CD4-positive, alpha-beta T cell treated with Interleukin-2 at 100 ng/mL for 4 hours (primary cell): ENCODE measurements around the gene SMYD5.

Experiments
- DNase-seq: peaks from one replicate; pipeline ENCODE4 v3.0.0-alpha.2; 2020; ENCODE audit warnings: low spot score

The SMYD5 gene

DNA sequence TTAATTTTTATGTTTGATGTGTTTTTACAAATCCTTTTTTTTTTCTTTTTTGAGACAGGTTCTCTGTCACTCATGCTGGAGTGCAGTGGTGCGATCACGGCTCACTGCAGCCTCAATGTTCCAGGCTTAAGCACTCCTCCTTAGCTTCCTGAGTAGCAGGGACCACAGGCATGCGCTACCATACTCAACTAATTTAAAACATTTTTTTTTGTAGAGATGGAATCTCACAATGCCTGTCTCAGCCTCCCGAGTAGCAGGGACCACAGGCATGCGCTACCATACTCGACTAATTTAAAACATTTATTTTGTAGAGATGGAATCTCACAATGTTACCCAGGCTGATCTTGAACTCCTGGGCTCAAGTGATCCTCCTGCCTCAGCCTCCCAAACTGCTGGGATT, 8.4 kb upstream of the SMYD5 start:
- DNase-seq, result no peak

DNA sequence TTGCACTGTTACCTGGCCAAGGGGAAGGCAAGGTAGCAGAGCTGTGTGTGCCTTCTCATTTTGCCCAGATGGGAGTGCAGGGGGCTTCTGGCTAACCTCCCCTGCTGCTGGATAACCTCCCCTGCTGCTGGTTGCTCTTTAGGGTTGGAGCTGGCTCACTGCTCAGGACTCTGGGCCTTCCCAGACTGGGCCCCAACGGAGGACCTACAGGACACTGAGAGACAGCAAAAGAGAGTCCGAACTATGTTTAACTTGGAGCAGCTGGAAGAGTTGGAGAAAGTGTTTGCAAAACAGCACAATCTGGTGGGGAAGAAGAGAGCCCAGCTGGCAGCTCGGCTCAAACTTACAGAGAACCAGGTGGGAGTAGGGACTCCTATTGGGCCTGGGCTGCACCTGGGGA, 5.8 kb upstream of the SMYD5 start:
- no peak for DNase-seq

DNA sequence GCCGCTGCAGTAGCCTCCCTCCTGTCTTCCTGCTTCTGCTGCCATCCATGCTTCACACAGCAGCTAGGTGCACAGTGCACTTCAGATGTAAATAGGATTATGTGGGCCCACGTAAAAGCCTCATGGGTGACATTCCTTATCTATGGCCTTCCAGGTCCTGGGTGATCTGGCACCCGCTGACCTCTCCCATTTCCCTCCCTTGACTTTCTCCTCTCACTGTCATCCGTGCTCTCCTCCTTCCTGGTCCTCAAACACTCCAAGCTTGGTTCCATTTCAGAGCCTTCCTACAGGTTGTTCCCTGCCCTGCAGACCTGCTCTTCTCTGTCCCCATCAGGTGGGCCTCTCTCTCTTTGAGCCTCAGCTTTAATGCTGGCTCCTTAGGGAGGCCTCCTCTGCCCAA, 4.0 kb upstream of the SMYD5 start:
- DNase-seq, result no peak

DNA sequence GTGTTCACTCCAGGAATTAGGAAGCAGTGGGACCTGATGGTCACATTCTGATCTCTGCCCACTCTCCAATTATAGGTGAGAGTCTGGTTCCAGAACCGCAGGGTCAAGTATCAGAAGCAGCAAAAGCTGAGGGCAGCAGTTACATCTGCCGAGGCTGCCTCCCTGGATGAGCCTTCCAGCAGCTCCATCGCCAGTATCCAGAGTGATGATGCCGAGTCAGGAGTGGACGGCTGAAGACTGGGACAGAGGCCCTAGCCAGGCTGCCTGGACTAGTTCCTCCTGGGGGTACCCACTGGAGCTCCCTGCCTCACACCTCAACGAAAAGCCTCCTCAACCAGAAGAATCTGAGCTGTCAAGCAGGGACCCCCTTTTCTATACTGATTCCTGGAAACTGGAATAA, 3.3 kb upstream of the SMYD5 start:
- DNase-seq, result no peak

DNA sequence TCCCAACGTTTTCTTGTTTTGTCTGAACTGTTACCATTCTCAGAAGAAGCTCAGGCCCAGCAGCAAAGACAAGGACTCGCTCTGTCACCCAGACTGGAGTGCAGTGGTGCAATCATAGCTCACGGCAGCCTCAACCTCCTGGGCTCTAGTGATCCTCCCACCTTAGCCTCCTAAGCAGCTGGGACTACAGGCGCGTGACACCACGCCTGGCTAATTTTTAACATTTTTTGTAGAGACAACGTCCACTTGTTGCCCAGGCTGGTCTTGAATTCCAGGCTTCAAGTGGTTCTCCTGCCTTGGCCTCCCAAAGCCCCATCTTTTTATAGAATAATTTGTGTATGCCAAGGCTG, 2.0 kb upstream of the SMYD5 start:
- DNase-seq, result no peak

DNA sequence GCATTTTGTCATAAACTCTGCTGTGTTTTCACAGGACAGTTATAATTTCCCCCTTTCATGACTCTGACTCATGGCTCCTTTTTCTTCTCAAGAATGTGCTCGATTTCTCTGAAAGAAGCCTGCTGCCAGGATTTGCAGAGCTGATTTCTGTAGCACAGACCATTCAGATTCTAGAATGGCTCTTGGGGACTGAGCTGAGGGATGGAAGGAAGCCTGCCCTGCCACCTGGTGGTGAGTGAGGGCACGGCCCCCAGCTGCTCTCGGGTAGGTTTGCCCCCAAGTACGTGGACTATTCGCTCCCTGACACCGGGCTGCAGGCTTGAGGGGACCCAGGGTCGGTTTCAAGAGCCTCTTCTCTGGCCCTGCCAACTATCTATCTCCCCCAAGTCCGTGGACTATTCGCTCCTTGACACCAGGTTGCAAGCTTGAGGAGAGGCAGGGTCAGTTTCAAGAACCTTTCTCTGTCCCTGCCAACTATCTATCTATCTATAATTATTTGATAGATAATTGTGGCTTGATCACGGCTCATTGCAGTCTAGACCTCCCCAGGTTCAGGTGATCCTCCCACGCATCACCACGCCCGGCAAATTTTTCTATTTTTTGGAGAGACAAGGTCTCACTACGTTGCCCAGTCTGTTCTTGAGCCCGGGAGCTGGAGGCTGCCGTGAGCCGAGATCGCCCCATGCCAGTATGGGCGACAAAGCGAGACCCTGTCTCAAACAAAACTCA, 1.4 kb upstream of the SMYD5 start:
- peak; percentile 78 for DNase-seq

DNA sequence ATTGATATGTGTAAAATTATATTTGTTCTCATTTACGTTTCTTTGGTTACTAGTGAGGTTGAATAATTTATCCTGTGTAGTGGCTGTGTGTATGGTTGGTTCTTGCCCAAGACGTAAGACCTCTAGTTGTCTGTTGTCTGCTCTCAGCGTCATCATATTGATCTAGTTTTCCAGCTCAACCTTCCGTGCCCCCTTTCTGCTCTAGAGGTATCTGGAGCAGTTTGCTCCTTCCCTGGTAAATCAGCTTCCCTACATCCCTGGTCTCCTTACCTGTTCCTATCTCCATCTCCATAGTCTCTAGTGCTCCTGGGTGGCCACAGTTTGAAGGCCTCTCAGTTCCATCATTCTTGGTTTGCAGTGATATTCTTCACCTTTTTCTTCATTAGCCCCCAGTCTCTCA, 1.2 kb downstream of the SMYD5 start:
- DNase-seq, result no peak

DNA sequence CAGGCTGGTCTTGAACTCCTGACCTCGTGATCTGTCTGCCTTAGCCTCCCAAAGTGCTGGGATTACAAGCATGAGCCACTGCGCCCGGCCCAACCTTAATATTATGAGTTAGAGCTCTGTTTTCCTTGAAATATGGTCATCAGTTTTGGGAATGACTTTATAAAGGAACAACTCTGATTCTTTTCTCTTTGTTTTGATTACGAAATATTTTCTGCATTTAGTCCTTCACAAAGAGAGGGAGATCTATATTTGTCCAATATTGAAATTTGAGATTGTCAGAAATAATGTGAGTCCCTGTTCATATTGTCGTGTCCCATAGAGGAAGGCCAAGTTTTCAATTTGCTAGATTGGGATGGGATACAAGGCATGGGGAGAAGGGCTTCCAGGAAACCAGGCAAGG, 3.1 kb downstream of the SMYD5 start:
- no peak for DNase-seq

DNA sequence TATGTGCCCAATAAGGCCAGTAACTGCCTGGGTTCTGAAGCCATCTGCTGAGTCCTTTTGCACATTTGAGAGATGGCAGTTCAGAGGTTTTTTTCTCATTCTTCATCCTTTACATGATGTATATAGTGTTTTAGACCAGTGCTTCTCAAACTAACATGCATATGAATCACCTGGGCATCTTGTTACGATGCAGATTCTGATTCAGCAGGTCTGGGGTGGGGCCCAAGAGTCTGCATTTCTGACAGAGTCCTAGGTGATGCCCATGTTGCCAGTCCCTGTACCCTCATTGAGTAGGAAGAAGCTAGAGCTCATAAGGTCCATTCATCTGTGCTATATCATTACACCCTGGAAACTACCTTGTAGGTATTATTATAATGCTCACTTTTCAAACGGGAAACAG, 3.8 kb downstream of the SMYD5 start:
- DNase-seq, result no peak

DNA sequence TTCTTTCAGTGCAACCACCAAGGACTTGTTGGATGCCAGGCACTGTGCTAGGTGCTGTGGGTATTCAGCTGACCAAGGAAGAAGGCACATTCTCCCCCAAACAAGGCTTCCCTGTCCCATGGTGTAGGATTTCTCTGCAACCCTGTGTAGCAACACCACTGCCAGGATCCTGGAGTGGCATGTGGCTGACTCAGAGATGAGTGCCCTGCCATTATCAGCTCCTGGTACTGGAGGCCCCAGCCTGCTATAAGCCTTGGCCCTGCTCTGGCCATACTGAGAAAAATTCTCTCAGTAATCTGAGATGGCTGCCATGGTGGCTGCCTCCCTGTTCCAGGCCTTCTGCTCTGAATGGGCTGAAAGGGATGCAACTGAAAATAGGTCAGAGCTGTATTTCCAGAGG, 4.3 kb downstream of the SMYD5 start:
- no peak for DNase-seq

DNA sequence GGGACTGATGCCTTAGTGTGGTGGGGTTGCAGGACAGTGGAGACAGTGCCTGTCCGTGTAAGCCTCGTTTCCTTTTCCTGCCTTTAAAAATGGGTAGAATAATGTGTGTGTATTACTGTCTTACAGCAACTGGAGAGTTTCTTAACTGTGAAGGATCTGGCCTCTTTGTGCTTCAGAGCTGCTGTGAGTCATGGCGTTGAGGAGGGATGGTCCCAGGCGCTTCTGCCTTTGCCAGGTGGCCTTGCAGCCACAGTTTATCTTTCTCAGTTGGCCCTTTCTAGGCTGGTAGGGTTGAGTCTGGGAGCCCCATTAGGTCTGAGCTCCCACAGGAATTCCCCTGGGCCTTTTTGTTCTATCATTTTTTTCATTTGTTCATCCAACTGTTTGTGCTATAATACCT, 9.8 kb downstream of the SMYD5 start:
- no peak for DNase-seq

DNA sequence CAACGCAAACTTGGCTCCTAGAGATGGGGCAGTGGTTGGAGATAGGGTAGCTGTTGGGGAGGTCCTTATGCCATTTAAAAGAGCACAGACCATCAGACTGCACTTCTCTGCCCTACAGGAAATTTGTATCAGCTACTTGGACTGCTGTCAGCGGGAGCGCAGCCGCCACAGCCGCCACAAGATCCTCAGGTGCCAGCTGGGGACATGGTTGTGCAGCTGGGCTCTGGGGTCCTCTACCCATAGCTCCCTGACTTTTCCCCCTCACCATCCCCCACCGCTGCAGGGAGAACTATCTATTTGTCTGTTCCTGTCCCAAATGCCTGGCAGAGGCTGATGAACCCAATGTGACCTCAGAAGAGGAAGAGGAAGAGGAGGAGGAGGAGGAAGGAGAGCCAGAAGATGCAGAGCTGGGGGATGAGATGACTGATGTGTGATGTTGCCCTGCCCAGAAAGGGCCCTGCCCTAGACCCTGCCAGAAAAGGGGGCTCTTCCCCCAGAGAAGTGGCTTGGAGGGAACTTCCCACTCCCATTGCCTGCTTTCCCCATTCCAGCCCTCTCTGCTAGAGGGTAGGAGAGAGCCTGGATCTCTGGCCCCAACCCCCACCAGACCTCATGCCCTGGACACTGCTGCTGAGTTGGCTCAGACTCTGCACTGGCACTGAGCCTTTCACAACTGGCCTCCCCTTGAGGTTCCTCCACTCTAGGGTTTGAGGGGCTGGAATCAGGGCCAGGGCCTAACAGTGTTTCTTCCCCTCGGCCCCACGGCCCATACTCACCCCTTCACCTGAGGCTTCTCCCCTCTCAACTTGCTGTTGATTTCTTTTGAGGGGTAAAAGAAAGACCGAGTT, 11.7 kb downstream of the SMYD5 start:
- no peak for DNase-seq

DNA sequence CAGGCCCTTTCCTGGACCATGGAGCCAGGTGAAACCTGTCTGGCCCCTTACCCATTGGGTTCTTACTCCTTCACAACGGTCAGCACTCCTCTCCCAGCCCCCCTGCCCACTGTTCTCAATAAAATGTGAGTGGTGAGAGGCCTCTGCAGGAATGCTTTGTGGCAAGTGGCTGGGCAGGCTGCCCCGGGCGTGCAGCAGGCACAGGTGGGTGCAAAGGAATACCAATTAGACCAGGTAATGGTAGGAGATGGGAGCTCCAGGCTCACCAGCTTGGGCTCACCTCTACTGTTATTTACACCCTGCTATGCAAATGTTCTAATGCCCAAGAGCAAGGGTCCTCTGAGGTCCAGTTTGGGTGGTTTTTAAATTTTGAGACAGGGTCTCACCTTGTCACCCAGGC, 13.0 kb downstream of the SMYD5 start:
- no peak for DNase-seq

DNA sequence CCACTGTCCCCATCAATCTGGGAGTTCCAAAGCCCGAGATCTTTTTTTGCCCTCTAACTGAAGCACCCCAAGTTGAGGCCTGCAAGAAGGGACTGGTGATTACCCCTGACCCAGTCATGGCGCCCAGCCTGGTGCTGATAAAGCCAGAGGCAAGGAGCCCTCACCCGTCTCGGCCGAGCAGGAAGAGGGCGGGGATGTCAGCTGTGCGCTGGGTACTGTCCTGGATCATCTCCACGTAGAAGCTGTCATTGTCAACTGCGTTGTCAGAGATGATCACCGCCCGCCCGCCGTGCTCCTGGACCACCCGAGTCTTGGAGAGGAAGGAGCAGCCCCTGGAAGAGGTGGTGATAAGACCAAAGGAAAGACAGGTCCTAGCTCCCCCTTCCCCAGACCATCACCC, 14.6 kb downstream of the SMYD5 start:
- DNase-seq, result no peak

DNA sequence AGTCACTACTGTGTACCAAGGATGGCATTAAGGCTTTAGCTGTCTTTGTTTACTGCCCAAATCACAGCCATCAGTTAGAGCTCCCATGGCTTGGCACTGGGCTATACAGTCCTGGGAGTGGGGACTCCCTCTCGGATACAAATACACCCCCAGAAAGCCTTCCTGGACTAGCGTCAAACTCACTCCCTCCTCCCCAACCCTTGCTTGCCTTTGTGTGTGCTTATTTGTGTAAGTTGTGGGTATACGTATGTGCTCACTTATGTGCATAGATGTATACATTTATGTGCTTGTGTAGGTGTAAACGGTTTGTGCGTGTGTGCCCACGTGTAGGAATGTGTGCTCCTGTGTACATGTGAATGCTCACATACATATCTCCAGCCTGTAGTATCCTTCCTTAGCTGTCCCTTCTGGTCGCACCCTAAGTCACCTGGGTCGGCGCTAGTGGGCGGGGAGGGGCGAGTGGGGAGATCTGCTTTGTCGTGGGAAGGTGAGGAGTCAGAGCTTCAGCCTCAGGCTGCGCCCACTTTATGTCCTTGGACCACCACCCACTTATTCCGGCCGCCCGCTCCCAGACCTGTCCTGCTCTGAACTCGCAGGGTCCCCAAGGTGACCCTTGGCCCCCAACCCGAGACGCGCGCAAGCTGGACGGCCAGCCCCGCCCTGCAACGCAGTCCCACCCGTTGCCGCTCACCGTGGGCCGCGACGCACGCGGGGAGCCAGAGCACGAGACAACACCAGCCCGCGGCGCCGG, 18.5 kb downstream of the SMYD5 start:
- DNase-seq, result peak; percentile 10

DNA sequence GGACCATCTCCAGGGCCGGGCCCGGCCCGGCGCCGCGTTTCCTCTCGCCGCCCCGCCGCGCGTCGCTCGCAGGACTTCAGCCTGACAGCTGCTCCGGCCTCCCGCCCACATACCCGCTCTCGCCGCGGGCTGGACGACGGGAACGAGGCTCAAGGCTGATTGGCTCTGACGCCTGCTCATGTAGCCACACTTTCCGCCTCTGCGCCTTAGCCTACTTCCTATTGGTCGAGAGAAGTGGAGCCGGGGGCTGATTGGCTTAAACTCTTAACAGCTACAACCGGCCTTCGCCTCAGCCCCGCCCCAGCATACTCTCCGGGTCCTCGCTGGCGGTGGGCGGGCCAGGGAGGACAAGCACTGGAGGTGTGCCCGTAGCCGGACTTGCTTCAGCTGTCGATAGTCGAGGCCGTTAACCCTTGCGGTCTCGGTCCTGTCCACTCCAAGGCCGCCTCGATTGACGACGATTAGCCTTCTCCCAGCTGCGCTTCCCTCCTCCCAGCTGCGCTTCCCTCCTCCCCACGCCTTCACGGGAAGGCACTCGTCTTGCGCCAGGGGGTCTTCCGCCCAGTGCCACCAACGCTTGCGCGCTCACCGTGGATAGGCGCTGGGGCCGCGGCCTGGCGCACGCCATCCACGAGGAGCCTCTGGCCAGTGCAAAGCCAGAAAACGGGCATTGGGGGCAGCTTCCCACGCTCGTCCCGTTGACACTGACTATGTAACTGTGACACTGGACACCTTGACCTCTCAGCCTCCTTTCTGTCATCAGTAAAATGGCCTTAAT, 19.3 kb downstream of the SMYD5 start, which contains the start of gene PRADC1:
Gene PRADC1, minus strand, starts transcription at position 86 of the 778 bp plus-strand sequence. Its CDS starts 79 bp downstream, at position 7.
- peak; percentile 98 for DNase-seq

DNA sequence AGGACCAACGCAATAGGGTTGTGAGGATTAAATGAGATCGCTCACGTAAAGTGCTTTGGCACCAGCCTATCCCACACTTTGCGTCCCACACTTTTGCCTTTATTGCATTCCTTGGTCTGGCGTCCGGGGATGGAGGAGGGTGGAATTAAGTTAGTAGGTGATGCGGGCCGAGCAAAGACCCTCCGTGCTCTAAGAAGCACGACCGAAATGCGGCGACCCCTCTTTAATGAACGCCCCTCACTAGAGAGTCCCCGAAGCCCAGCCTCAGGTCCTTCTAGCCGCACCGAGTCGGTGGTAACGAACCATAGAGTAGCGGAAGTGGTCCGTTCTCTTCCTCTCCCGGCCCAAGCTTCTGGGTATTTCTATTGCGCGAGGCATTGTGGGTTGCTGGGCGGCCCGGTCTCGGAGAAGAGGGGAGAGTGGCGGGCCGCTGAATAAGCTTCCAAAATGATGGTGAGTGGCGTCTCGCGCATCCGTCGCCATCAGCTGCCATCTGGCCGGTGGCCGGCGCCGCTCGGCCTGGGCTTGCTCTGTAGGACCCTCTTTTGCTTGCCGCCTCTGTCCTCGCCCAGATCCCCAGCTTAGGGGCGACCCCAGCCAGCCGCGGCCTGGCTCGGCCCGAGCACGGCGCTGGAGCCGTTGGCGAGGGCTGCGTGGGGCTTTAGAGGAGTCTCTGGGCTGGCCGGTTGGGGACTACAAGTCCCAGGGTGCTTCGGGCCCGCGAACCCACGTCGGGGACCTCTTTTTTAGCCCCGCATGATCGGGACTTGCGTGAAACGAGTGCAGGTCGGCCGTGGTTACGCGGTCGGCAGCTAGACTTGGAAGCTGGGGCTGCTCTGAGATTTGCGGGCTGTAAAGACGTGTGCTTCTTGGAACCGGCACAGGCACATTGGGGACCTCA, 20.1 kb downstream of the SMYD5 start, which contains the start of gene CCT7:
Gene CCT7, plus strand, starts transcription at position 377 of the 901 bp plus-strand sequence. Its CDS starts 71 bp downstream, at position 448.
- DNase-seq, result peak; percentile 93

DNA sequence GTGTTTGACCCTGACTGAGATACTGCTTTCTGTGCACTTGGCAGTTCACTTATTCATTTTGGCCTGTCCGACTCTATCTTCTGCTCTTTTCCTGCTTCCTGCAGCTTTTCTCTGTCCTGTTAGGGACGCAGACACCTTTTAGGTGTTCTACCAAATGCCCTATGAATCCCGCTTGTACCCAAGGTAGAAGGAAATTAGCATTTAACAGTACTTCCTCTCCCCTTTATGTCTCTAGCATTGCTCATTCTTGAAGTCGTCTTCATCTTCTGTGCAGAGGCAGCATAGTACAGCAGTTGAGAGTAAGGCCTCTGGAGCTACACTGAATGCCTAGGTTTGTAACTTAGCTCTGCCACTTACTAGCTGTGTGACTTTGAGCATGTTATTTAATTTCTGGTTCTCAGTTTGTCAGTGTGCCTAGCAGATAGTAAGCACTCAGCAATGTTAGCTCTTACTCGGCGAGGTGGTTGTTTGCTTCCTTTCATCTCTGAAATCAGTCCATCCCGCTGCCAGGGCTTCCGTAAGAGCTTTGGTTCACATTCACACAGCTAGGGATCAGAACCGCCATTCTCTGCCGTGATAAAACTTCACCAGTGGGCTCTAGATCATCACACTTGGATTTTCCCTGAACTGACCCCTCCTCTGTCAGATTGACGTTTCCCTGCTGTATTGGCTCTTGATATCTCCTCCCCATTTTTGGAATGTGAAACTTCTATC, 21.4 kb downstream of the SMYD5 start:
- DNase-seq, result no peak

DNA sequence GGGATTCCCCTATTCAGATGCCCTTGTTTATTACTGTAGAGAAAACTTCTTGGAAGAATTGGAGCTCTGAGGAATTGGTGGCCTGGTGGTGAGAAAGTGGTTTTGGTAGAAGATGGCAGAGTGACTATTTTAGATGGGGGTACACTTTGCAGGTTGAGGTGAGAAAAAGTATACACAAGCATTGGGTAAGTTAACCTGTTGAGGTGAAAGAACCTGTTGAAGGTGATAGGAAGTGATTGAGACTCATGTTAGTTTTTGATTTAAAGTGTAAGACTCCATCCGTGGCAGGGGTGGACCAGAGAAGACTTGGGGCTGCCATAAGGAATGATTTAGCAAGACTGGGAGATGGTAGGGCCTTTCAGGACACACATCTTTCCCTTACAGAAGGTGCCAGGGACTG, 23.1 kb downstream of the SMYD5 start:
- no peak for DNase-seq

DNA sequence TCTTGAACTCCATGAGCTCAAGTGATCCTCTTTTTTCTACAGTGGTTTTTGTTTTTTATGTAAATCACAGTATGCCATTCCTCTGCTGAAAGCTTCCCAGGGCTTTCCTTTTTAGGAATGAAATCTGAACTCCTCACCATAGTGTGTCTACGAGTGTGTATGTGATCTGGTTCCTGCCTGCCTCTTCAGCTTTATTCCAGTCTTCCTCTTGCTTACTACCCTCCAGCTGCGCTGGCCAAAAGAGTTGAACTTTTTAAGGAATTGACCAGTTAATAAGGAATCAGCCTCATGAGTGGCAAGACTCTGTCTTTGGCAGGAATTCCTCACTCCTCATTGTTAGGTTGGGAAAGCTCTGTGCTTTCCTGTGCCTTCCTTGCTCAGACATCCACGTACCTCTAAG, 24.1 kb downstream of the SMYD5 start:
- DNase-seq, result no peak
